Measurements from ENCODE around the gene CPN2. TPM values are rescaled to one million over a fixed set of nuclear protein-coding genes. Genes with fewer than 3 reads are reported as not detected.

Gene CPN2
- total RNA-seq, 4 donors from 2014 or later: 0.10 TPM; not detected in 3

DNA sequence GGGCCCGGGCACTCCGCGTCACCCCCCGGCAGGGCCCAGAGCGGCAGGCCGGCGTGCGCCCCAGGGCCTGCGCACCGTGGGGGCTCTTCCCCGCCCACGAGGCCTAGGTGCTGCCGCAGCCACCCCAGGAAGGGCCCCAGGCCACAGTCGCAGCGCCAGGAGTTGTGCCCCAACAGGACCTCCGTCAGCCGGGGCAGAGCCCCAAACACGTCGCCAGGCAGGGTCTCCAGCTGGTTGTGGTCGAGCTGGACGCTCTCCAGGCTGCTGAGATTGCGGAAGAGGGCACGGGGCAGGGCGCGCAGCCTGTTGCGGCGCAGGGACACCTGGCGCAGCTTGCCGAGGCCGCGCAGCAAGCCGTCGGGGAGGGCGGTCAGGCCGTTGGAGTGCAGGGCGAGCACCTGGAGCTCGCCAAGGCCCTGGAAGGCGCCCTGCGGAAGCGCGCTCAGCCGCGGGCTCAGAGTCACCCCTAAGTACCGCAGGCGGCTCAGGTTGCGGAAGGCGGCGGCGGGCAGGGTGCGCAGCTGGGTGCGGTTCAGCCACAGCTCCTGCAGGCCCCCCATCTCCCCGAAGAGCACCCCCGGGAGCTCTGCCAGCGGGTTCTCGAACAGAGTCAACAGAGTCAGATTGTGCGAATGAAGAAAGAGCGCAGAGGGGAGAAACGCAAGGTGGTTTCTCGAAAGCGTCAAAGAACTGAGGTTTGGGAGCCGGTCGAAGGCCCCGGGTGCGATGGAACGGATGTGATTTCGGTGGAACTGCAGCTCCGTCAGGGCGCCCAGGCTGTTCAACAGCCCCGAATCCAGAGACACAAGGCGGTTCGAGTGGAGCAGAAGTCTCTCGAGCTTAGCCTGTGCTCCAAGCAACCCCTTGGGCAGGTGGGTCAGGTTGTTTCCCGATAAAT is 46.0 kb upstream of the CPN2 start:
- no peak overlapping the region for H3K4me3 ChIP-seq (ENCODE audit: low read depth, poor library complexity, severe bottlenecking)
- DNase-seq (ENCODE audit: low spot score in 2 of 2): no peak

GRCh38 chr3:194396539-194396858 is 45.4 kb upstream of the CPN2 start:
- no peak overlapping the region for H3K4me3 ChIP-seq (ENCODE audit: low read depth, poor library complexity, severe bottlenecking)
- no peak for TF ChIP-seq POLR2A (IDR thresholded peaks at IDR 0.05)
- TF ChIP-seq, protein P1, sequence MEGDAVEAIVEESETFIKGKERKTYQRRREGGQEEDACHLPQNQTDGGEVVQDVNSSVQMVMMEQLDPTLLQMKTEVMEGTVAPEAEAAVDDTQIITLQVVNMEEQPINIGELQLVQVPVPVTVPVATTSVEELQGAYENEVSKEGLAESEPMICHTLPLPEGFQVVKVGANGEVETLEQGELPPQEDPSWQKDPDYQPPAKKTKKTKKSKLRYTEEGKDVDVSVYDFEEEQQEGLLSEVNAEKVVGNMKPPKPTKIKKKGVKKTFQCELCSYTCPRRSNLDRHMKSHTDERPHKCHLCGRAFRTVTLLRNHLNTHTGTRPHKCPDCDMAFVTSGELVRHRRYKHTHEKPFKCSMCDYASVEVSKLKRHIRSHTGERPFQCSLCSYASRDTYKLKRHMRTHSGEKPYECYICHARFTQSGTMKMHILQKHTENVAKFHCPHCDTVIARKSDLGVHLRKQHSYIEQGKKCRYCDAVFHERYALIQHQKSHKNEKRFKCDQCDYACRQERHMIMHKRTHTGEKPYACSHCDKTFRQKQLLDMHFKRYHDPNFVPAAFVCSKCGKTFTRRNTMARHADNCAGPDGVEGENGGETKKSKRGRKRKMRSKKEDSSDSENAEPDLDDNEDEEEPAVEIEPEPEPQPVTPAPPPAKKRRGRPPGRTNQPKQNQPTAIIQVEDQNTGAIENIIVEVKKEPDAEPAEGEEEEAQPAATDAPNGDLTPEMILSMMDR (IDR thresholded peaks at IDR 0.05): no peak
- intact Hi-C loops (cut with DNase I; ENCODE audit: low total_unique reads): loop anchor here (5.0 kb wide), 1 partner anchor 59 kb away; no protein-coding TSS in a partner anchor
- DNase-seq (ENCODE audit: low spot score in 2 of 2): no peak
- 4 to 15% methylated on average over 12 to 13 of the region's 13 CpGs for WGBS, 2 donors

More for the DNA sequence above, 46.0 kb upstream of the CPN2 start:
- intact Hi-C loops (cut with DNase I; ENCODE audit: low total_unique reads): loop anchor here (5.0 kb wide), 1 partner anchor 60 kb away; no protein-coding TSS in a partner anchor
- 23 to 25% methylated on average over 46 to 55 of the region's 73 CpGs for WGBS, 2 donors
- TF ChIP-seq, protein P1 (IDR thresholded peaks at IDR 0.05): no peak
- TF ChIP-seq POLR2A (IDR thresholded peaks at IDR 0.05): no peak

GRCh38 chr3:194395778-194396538 is 44.8 kb upstream of the CPN2 start:
- TF ChIP-seq, protein P1 (IDR thresholded peaks at IDR 0.05): no peak
- TF ChIP-seq POLR2A (IDR thresholded peaks at IDR 0.05): no peak
- peak in 1 of 2 donors; percentile 56 for DNase-seq (ENCODE audit: low spot score in 2 of 2)
- 23% methylated on average over 26 of the region's 26 CpGs for WGBS, 2 donors
- H3K4me3 ChIP-seq (ENCODE audit: low read depth, poor library complexity, severe bottlenecking): no peak overlapping the region
- intact Hi-C loops (cut with DNase I; ENCODE audit: low total_unique reads): loop anchor here (5.0 kb wide), 1 partner anchor 59 kb away; no protein-coding TSS in a partner anchor

- intact Hi-C loops (cut with DNase I; ENCODE audit: low total_unique reads): loop anchor here (5.0 kb wide), 1 partner anchor 58 kb away; no protein-coding TSS in a partner anchor
- no peak overlapping the region for H3K4me3 ChIP-seq (ENCODE audit: low read depth, poor library complexity, severe bottlenecking)
- DNase-seq (ENCODE audit: low spot score in 2 of 2): no peak
- TF ChIP-seq POLR2A (IDR thresholded peaks at IDR 0.05): no peak
- TF ChIP-seq, protein P1 (IDR thresholded peaks at IDR 0.05): no peak
- WGBS, 2 donors: 65 to 67% methylated on average over 5 of the region's 5 CpGs
Measured at GRCh38 chr3:194395212-194395611, 44.1 kb upstream of the CPN2 start.

GRCh38 chr3:194392576-194392975 is 41.4 kb upstream of the CPN2 start:
- 86 to 89% methylated on average over 7 of the region's 7 CpGs for whole genome bisulfite sequencing, 2 donors
- intact Hi-C loops (cut with DNase I; ENCODE audit: low total_unique reads): no loop called here
- no peak overlapping the region for H3K4me3 ChIP-seq (ENCODE audit: low read depth, poor library complexity, severe bottlenecking)
- DNase-seq (ENCODE audit: low spot score in 2 of 2): no peak
- TF ChIP-seq POLR2A (IDR thresholded peaks at IDR 0.05): no peak
- TF ChIP-seq, protein P1 (IDR thresholded peaks at IDR 0.05): no peak

Measured in lower leg skin (tissue), 4 donors.